GM21515 (cell line): ENCODE data around the gene PLA2G2F.

Experiments used
- ATAC-seq: cut with Tn5 transposase; IDR thresholded peaks from one replicate; pipeline ENCODE4 v1.9.1; 2021; ENCODE audit not compliant: unreplicated experiment

Gene PLA2G2F, protein sequence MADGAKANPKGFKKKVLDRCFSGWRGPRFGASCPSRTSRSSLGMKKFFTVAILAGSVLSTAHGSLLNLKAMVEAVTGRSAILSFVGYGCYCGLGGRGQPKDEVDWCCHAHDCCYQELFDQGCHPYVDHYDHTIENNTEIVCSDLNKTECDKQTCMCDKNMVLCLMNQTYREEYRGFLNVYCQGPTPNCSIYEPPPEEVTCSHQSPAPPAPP

DNA sequence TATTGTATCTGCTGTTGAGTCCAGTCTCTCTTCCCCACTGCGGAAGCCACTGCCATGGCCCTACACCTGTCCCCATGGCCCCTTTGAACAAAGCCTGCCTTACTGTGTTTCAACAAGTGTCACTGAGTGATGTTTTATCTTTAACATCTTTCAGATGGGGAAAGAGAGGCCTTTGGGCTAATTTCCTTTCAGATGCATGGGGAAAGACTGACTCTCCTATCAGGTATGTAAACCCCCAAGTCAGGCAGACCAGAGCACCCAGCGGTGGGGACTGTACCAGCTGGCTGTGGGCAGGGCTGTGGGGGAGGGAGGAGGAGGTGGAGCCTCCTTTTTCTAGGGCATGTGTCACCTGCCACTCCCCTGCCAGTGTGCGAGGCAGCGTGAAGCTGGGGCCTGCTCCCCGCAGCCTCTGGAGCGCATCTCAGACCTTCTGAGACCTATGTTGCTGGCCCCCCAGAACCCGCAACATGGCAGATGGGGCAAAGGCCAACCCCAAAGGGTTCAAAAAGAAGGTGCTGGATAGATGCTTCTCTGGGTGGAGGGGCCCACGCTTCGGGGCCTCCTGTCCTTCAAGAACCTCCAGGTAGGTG is at the start of gene PLA2G2F:
PLA2G2F (plus strand) TSS at position 363 of the 590 bp plus-strand sequence; CDS start at position 468, 105 bp downstream.
- no peak for ATAC-seq

DNA sequence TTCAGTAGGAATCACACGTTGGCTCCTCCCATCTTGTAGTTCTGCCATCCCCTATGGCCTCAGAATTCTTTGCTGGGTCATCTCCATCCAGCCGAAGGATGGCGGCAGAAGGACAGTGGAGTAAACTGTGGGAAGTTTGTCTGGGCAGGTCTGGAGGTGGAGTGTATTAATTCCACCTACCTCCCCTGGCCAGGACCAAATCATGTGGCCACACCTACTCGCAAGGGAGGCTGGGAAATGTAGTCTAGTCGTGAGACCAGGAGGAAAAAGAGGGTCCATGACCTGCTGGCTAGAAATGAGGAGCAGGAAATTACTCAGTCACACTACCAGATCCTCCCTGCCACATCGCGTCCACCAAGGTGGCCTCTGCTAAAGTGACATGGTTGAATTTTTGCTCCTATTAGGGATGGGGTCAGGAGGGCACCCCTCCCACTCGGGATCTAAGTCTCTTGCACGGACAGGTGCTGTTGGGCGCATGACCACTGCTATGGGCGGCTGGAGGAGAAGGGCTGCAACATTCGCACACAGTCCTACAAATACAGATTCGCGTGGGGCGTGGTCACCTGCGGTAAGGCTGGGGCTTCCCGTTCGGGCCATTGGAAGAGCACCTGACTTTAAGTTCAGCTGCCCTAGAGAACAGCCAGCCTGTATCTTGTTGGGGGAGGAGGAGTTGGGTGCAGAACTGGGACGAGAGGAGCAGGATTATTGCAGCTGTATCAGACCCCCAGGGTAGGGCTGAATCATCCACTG is 49.6 kb upstream of the PLA2G2F start:
- no peak for ATAC-seq

DNA sequence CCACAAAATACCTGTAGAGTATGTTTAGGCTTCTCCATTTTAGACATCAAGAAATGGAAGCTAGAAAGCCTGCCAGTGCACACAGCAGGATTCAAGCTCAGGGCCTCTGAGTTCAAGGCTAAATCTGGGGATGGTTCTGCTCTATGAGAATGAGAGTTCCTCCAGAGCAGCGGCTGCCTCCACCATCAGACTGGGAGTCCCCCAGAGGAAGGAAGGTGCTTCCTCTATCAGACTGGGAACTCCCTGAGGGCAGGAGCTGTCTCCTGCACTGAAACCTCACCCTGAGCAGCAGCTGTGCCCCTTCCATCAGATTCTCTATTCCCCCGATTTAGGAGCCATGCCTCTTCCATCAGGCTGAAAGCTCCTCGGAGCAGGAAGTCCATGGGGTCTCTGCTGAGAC is 49.0 kb upstream of the PLA2G2F start:
- no peak for ATAC-seq

DNA sequence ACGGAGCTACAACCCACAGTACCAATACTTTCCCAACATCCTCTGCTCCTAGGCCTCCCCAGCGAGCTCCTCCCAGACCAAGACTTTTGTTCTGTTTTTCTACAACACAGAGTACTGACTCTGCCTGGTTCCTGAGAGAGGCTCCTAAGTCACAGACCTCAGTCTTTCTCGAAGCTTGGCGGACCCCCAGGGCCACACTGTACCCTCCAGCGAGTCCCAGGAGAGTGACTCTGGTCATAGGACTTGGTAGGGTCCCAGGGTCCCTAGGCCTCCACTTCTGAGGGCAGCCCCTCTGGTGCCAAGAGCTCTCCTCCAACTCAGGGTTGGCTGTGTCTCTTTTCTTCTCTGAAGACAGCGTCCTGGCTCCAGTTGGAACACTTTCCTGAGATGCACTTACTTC is 48.5 kb upstream of the PLA2G2F start:
- no peak for ATAC-seq

DNA sequence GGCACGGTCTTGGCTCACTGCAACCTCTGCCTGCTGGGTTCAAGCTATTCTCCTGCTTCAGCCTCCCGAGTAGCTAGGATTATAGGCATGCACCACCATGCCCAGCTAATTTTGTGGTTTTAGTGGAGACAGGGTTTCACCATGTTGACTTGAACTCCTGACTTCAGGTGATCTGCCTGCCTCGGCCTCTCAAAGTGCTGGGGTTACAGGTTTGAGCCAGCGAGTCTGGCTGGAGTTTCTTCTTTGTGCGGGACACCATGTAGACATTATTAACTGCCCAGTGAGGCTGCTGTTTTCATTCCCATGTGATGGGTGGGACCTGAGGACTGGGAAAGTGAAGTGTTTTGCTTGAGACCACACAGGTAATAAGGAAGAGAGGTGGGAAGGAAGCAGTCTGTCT is 45.8 kb upstream of the PLA2G2F start:
- no peak for ATAC-seq

DNA sequence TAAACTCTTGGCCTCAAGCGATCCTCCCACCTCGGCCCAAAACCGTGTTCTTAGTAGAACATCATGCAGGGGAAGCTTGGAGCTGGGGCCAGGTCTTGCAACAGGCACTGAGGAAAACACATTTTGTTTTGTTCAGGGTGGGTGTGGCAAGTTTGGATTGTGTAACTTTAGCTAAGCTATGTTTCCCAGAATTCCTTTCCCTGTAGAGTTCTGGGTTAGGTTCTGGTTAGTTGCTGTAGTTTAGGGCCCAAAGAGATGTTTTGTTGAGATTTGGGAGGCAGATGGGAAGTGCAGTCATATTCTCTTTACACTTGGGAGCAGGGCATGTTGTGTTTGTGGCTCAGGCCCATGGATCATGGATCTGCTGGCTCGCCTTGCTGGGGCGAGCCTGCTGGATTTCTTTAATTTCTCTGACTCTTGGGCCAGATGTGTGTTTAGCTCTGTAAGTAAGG is 45.2 kb upstream of the PLA2G2F start:
- no peak for ATAC-seq

DNA sequence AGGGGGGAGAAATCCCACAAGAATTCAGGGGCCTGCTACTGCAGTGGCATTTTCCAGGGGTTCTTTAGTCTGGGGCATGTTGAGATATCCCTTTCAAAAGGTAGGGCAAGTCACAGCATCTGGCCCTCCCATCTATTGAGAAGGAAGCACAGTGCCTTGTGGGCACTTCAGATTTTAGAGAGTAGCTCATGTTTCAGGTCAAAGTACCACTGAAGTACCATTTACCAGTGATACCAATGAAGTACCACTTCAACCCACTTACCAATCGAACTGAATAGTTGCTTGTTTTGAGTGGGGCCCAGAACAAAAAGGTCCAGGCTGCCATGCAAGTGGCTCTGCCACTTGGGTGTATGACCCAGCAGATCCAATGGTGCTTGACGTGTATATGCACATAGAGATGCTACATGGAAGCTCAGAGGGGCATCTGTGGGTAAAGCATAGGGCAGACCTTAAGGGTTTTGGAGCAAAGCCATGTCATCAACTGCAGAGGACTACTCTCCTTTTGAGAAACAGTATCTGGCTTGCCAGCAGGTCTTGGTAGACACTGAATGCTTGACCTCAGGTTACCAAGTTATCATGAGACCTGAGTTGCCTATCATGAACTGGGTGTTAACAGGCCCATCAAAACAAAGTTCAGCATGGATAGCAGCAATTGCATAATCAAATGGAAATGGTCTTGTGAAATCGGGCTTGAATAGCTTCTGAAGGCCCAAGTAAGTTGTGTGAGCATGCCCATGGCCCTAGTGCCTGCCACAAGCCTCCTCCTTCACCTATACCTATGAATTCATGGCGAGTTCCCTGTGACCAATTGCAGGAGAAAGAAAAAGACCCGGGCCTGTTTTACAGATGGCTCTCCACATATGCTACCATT is 43.3 kb upstream of the PLA2G2F start:
- no peak for ATAC-seq

DNA sequence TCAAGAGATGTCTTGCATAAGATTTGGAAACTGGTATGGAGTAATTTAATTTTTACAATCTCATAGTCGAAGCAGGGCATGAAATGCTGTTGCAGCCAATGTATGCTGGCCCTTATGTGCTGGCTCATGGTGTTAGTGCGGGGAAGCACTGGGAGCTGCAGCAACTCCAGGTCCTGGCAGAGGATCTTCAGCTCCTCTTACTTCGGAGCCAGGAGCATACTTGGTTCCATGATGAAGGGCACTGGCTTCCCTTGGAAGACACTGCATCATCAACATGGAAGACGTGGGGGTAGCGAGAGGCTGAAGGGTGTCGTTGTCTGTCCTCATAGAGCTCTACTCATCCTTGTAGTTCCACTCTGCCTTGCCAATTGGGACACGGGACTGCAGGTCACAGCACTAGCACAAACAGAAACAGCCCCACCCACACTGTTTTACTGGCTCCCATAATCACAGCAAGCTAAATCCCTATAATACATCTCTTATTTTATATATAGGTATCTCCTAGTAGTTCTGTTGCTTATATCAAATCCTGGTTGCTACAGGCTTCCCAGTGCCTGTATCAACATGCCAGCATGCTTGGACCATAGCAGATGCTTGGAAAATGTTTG is 42.2 kb upstream of the PLA2G2F start:
- no peak for ATAC-seq

DNA sequence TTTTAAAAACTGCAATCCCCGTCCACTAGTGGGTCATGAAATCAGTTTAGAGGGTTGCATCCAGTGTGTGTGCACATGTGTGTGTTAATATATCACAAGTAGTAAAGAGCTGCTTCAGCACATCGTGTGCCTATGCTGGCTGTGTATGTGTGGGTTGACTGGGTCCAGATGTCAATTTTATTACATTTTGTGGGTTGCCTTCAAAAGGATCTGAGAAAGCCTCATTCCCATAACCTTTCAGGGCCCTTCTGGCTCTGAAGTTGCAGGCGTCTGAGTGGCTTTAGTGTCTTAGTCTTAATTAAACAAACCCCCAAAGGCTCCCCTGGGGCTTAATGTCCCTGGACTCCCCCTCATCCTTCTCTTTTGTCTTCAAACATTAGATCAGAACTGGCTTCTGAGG is 39.6 kb upstream of the PLA2G2F start:
- no peak for ATAC-seq

DNA sequence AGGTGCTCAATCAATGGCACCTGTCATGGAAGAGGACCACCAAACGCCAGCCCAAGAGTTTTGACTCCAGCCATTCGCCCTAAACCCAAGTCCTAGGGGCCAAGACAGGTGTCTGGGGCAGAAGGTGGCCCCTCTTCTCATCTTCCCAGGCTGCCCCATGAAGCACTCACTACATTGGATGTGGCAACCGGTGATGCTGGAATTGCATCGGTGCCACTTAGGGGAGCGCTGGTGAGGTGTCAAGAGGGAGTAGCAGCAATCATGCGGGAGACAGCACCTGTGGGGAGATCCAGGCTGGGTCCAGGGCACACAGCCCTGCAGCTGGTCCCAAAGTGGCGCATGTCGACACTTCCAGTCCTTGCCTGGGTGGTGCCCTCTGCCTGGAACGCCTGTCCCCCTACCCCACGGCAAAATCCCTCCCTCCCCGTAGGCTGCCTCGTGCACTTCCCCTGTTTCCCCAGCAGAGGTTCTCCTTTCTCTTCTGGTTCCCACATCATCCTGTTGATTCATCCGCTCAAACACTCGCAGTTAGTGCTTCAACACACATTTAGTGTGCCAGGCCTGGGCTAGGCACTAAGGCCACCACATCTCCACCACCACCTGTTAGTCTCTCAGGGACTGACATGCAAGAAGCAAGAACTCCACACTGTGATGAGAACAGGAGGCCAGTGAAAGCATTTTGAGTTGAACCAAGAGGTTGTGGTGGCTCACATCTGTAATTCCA is 38.3 kb upstream of the PLA2G2F start:
- no peak for ATAC-seq

DNA sequence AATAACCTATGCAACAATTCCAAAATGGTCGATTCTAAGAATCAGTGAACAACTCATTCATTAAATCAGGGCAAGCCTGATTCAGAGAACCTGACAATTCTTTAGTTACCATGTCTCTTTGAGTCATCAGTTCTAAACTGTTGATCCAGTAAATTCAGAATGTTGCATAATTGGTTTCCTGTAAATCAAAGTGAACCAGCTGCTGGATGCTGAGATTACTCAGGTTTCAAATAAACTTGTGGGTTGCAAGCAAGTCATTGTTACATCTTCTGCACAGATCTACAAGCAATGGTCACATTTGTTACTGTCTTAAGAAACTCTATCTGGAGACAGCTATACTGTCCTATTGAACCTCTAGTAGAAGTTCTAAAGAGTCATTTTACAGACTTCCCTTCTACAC is 36.2 kb upstream of the PLA2G2F start:
- ATAC-seq: no peak

DNA sequence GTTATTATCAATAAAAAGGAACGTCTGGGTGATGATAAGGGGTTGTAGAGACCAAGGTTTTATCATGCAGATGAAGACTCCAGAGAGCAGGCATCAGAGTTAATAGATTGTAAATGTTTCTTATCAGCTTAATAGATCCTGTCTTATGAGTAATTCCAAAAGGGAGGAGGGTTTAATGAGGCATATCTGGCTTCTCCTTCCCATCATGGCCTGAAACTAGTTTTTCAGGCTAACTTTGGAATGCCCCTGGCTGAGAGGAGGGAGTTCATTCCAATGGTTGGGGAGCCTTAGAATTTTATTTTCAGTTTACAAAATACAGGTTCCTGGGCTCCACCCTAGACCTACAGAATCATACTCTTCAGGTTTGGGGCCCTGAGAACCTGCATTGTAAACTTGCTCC is 33.3 kb upstream of the PLA2G2F start:
- ATAC-seq: no peak

DNA sequence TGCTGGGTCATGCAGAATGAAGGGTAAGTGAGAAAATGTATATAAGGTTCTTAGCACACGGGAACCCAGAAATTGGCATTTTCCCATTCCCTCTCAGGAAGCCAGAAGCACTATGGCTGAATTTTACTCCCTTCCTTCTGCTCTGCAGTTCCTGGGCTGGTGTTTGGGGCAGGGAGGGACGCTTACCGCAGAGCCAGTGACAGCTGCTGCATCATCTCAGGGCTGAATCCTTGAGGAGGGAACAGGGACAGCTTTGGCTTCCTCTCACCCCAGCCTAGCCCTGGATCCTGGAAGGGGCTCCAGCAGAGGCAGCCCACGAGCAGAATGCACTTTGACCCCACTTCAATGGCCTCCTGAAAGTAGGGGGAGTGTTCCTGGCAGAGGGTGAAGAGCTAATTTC is 31.8 kb upstream of the PLA2G2F start:
- no peak for ATAC-seq

DNA sequence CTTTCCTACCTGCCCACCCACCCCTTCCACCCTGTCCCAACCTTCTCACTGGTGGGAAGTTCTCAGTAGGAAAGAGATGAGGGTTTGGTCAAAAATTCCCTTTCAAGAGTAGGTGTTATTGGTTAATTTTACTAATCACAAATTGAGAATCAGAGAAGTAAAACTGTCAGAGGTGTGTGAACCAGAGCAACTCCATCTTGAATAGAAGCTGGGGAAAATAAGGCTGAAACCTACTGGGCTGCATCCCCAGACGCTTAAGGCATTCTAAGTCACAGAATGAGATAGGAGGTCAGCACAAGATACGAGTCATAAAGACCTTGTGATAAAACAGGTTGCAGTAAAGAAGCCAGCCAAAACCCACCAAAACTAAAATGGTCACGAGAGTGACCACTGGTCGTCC is 31.3 kb upstream of the PLA2G2F start:
- ATAC-seq: no peak

DNA sequence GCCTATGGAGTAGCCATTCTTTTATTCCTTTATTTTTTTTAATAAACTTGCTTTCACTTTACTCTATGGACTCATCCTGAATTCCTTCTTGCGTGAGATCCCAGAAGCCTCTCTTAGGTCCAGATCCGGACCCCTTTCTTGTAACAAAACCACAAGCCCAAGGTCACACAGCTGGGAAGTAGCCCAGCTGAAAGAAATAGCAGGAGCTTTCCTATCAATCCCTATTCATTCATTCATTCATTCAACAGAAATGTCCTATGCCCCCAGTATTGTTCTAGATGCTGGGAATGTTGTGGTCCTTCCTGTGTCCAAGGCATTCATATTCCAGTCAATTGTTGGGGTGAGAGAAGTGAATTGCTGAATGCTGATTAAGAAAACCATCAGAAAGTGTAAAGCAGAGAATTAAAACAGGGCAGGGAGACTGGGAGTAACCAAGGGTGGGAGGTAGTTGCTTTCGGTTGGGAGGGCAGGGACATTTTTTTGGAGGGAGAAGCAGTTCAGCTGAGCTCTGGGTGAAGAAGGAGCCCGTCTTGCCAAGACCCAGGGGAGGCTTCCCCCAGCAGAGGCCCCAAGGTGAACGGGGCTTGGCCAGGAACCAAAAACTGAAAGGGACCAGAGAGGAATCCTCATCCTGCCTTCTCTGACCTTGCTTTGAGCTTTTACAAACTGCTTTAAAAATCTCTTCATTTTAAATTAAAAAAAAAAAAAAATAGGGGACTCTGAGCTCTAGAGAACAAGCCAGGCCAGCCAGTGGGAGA is 30.6 kb upstream of the PLA2G2F start:
- ATAC-seq: no peak

DNA sequence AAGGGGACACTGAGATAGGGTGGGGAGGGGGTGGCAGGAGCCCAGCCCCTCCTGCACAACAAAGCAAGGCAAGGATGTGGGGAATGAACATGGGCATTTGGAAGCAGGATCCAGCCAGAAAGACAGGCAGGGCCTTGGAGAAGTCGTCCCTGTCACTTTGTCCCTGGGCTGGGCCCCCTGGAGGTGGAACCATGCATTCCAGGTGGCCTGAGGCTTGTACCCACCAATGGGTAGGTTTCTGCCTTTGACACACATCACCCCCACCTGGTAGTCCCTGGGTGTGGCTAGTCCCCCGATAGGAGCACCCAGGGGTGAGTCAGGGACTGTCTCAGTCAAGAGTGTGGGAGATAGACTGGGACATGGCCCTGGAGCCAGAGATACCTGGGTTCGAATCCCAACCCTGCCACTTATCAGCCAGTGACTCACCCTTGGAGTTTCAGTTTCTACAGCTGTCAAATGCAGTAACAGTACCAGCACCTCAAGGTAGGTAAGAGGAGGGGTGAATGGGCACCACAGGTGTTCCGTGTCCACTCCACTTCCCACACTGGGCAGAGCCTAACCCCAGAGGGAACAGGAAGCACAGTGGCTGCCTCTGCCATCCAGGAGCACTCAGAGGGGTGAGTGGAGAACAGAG is 29.8 kb upstream of the PLA2G2F start:
- ATAC-seq: no peak

DNA sequence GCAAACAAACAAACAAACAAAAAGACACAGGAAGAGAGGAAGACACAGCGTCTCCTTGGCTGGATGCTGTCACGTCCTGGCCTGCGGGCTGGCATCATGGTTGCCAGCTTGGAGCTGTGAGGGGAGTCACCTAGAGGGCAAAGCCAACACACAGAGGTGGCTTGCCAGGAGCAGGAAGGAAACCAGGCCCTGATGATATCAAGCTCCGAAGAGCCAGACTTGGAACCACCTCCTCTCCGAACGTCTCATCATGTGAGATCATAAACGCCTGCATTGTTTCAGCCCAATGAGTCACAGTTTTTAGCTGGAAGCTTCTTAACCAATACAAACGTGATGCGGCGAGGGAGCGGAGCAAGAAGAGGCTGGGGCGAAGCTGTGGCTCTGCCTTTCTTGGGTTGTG is 28.4 kb upstream of the PLA2G2F start:
- no peak for ATAC-seq

DNA sequence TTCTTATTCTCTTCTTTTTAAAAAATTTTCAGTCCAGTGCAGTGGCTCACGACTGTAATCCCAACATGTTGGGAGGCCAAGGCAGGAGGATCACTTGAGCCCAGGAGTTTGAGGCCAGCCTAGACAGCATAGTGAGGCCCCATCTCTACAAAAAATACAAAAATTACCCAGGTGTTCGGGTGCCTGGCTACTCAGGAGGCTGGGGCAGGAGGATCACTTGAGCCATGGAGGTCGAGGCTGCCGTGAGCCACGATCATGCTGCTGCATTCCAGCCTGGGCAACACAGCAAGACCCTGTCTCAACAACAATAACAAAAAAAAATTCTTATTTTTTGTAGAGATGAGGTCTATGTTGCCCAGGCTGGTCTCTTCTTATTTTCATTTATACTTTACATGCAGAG is 27.7 kb upstream of the PLA2G2F start:
- ATAC-seq: no peak
